HEK293 (cell line): Measurements from ENCODE around the gene GRM4.

Experiments used
- CTCF ChIA-PET: fragments of 350-600 bp; formaldehyde crosslinking; extraction: SDS; loops from one replicate; lab custom pipeline; 2021; ENCODE audit warnings: antibody characterized with exemption; lab: Yijun Ruan, JAX
- POLR2A ChIA-PET: fragments of 300-600 bp; formaldehyde crosslinking; extraction: SDS; loops from one replicate; lab custom pipeline; 2020; ENCODE audit warnings: antibody characterized with exemption, inconsistent platforms; lab: Yijun Ruan, JAX
- H3K27ac ChIP-seq: fragments of 200-500 bp; sonication (Bioruptor generic); 2 replicates; pipeline ENCODE4 v1.5.1; 2014; ENCODE audit warnings: low read depth, low read length, control low read depth, inconsistent platforms; ENCODE audit errors: extremely low read depth
- H3K36me3 ChIP-seq, 2 experiments: fragments of 200-500 bp in 1 of 2; sonication (Bioruptor generic) in 1 of 2; 1 replicate in 1 of 2; 2 replicates in 1 of 2; pipeline ENCODE4 v1.5.1; 2014 to 2017; ENCODE audit warnings: inconsistent platforms in 2 of 2, low read length in 2 of 2; ENCODE audit not compliant: control insufficient read depth in 2 of 2, insufficient read depth in 1 of 2
- H3K4me1 ChIP-seq: fragments of 200-500 bp; sonication (Bioruptor generic); 2 replicates; pipeline ENCODE4 v1.5.1; 2014; ENCODE audit warnings: mild to moderate bottlenecking, low read length, inconsistent platforms; ENCODE audit not compliant: control insufficient read depth, insufficient read depth
- H3K4me3 ChIP-seq: 2 replicates; pipeline ENCODE4 v1.5.1; 2011; ENCODE audit warnings: low read depth, mild to moderate bottlenecking, control low read depth, low read length, moderate library complexity
- H3K9me3 ChIP-seq: fragments of 200-500 bp; sonication (Bioruptor generic); 2 replicates; pipeline ENCODE4 v1.5.1; 2014; ENCODE audit warnings: low read depth, low read length, inconsistent platforms; ENCODE audit not compliant: control insufficient read depth, insufficient read depth
- BCL11A ChIP-seq: fragments of 450-650 bp; formaldehyde crosslinking; IDR thresholded peaks from 2 replicates; pipeline ENCODE4 v1.5.1; 2016; ENCODE audit warnings: low read depth, missing biosample characterization, missing genetic modification characterization
- FEZF1 ChIP-seq: fragments of 450-650 bp; formaldehyde crosslinking; IDR thresholded peaks from 2 replicates; pipeline ENCODE4 v1.5.1; 2016; ENCODE audit warnings: missing biosample characterization, missing genetic modification characterization
- GLI4 ChIP-seq: fragments of 450-650 bp; formaldehyde crosslinking; IDR thresholded peaks from 2 replicates; pipeline ENCODE4 v1.5.1; 2016; ENCODE audit warnings: missing biosample characterization, missing genetic modification characterization
- MEIS1 ChIP-seq: sonication (generic); formaldehyde crosslinking; IDR thresholded peaks from 2 replicates; pipeline ENCODE4 v1.8.1; 2022; ENCODE audit warnings: missing genetic modification reagents, mild to moderate bottlenecking, borderline replicate concordance
- PRDM1 ChIP-seq: fragments of 450-650 bp; formaldehyde crosslinking; IDR thresholded peaks from 2 replicates; pipeline ENCODE4; 2016; ENCODE audit warnings: missing biosample characterization, missing genetic modification characterization
- SALL2 ChIP-seq: fragments of 450-650 bp; formaldehyde crosslinking; IDR thresholded peaks from 2 replicates; pipeline ENCODE4 v1.5.0; 2017; ENCODE audit warnings: missing biosample characterization, mild to moderate bottlenecking, missing genetic modification characterization, borderline replicate concordance
- SP2 ChIP-seq: fragments of 450-650 bp; formaldehyde crosslinking; IDR thresholded peaks from 2 replicates; pipeline ENCODE4 v1.5.1; 2016; ENCODE audit warnings: missing biosample characterization, missing genetic modification characterization
- SP3 ChIP-seq: fragments of 450-650 bp; formaldehyde crosslinking; IDR thresholded peaks from 2 replicates; pipeline ENCODE4 v1.5.1; 2016; ENCODE audit warnings: missing biosample characterization, missing genetic modification characterization
- ZBTB20 ChIP-seq: fragments of 450-650 bp; formaldehyde crosslinking; IDR thresholded peaks from 2 replicates; pipeline ENCODE4 v1.5.1; 2016; ENCODE audit warnings: missing biosample characterization, missing genetic modification characterization
- ZFHX2 ChIP-seq: fragments of 450-650 bp; formaldehyde crosslinking; conservative IDR thresholded peaks from 2 replicates; pipeline ENCODE4 v1.5.1; 2016; ENCODE audit warnings: missing biosample characterization, missing genetic modification characterization
- ZFP3 ChIP-seq: fragments of 450-650 bp; formaldehyde crosslinking; IDR thresholded peaks from 2 replicates; pipeline ENCODE4 v1.5.1; 2016; ENCODE audit warnings: low read depth, missing biosample characterization, missing genetic modification characterization
- ZNF114 ChIP-seq: fragments of 450-650 bp; formaldehyde crosslinking; IDR thresholded peaks from 2 replicates; pipeline ENCODE4 v1.5.0; 2017; ENCODE audit warnings: missing biosample characterization, missing genetic modification characterization
- ZNF169 ChIP-seq: fragments of 450-650 bp; formaldehyde crosslinking; IDR thresholded peaks from 2 replicates; pipeline ENCODE4 v1.5.1; 2016; ENCODE audit warnings: missing biosample characterization, missing genetic modification characterization
- ZNF174 ChIP-seq: fragments of 450-650 bp; formaldehyde crosslinking; IDR thresholded peaks from 2 replicates; pipeline ENCODE4 v1.5.0; 2017; ENCODE audit warnings: missing biosample characterization, mild to moderate bottlenecking, missing genetic modification characterization
- ZNF175 ChIP-seq: fragments of 450-650 bp; formaldehyde crosslinking; IDR thresholded peaks from 2 replicates; pipeline ENCODE4 v1.5.1; 2016; ENCODE audit warnings: missing biosample characterization, missing genetic modification characterization
- ZNF18 ChIP-seq: fragments of 450-650 bp; formaldehyde crosslinking; IDR thresholded peaks from 2 replicates; pipeline ENCODE4 v1.5.1; 2016; ENCODE audit warnings: missing biosample characterization, missing genetic modification characterization
- ZNF211 ChIP-seq: fragments of 450-650 bp; formaldehyde crosslinking; IDR thresholded peaks from 2 replicates; pipeline ENCODE4 v1.5.1; 2016; ENCODE audit warnings: low read depth, missing biosample characterization, missing genetic modification characterization
- ZNF214 ChIP-seq: fragments of 450-650 bp; formaldehyde crosslinking; IDR thresholded peaks from 2 replicates; pipeline ENCODE4 v1.5.1; 2017; ENCODE audit warnings: missing biosample characterization, mild to moderate bottlenecking, missing genetic modification characterization, borderline replicate concordance
- ZNF248 ChIP-seq: fragments of 450-650 bp; formaldehyde crosslinking; IDR thresholded peaks from 2 replicates; pipeline ENCODE4 v1.5.1; 2017; ENCODE audit warnings: missing biosample characterization, missing genetic modification characterization
- ZNF311 ChIP-seq: fragments of 450-650 bp; formaldehyde crosslinking; IDR thresholded peaks from 2 replicates; pipeline ENCODE4 v1.5.1; 2017; ENCODE audit warnings: missing biosample characterization, missing genetic modification characterization, borderline replicate concordance
- ZNF514 ChIP-seq: fragments of 450-650 bp; formaldehyde crosslinking; IDR thresholded peaks from 2 replicates; pipeline ENCODE4 v1.5.1; 2016; ENCODE audit warnings: missing biosample characterization, missing genetic modification characterization
- ZNF530 ChIP-seq: fragments of 450-650 bp; formaldehyde crosslinking; IDR thresholded peaks from 2 replicates; pipeline ENCODE4 v1.5.1; 2016; ENCODE audit warnings: low read depth, missing biosample characterization, missing genetic modification characterization
- ZNF549 ChIP-seq: fragments of 450-650 bp; IDR thresholded peaks from 2 replicates; pipeline ENCODE4 v1.5.1; 2018; ENCODE audit warnings: missing biosample characterization, missing genetic modification characterization, mild to moderate bottlenecking, inconsistent platforms, moderate library complexity
- ZNF558 ChIP-seq: fragments of 450-650 bp; formaldehyde crosslinking; IDR thresholded peaks from 2 replicates; pipeline ENCODE4 v1.5.1; 2016; ENCODE audit warnings: missing biosample characterization, missing genetic modification characterization
- ZNF571 ChIP-seq: fragments of 450-650 bp; formaldehyde crosslinking; IDR thresholded peaks from 2 replicates; pipeline ENCODE4 v1.5.0; 2017; ENCODE audit warnings: missing biosample characterization, missing genetic modification characterization
- ZNF580 ChIP-seq: fragments of 450-650 bp; formaldehyde crosslinking; IDR thresholded peaks from 2 replicates; pipeline ENCODE4 v1.5.1; 2016; ENCODE audit warnings: missing biosample characterization, missing genetic modification characterization
- ZNF626 ChIP-seq: fragments of 450-650 bp; sonication (Bioruptor Pico); formaldehyde crosslinking; IDR thresholded peaks from 2 replicates; pipeline ENCODE4 v1.5.1; 2018; ENCODE audit warnings: missing biosample characterization, missing genetic modification characterization, inconsistent platforms
- ZNF639 ChIP-seq: fragments of 450-650 bp; formaldehyde crosslinking; IDR thresholded peaks from 2 replicates; pipeline ENCODE4 v1.5.1; 2016; ENCODE audit warnings: missing biosample characterization, missing genetic modification characterization
- ZNF658 ChIP-seq: fragments of 450-650 bp; formaldehyde crosslinking; IDR thresholded peaks from 2 replicates; pipeline ENCODE4; 2016; ENCODE audit warnings: missing biosample characterization, missing genetic modification characterization
- ZSCAN16 ChIP-seq: fragments of 450-650 bp; formaldehyde crosslinking; IDR thresholded peaks from 2 replicates; pipeline ENCODE4 v1.5.1; 2016; ENCODE audit warnings: missing biosample characterization, missing genetic modification characterization
- TF ChIP-seq, protein P1 (sequence below): IDR thresholded peaks from 2 replicates; pipeline ENCODE4 v1.6.1; 2011; ENCODE audit warnings: mild to moderate bottlenecking, low read depth, low read length, borderline replicate concordance
- TF ChIP-seq, protein P2 (sequence below): fragments of 450-650 bp; formaldehyde crosslinking; optimal IDR thresholded peaks from 2 replicates; pipeline ENCODE3; 2016; ENCODE audit warnings: missing biosample characterization, mild to moderate bottlenecking, missing genetic modification characterization

GRM4 gene

GRCh38 chr6:34071884-34072379, 74.0 kb downstream of the GRM4 start:
- ChIA-PET CTCF (no interaction called here), POLR2A (no interaction called here)
- Histone ChIP-seq H3K36me3 (no peaks in the 10 kb centered on the region), H3K4me1 (no peaks in the 10 kb centered on the region), H3K4me3 (no peak overlapping the region), H3K27ac (no peak overlapping the region), H3K9me3 (no peaks in the 10 kb centered on the region)
- TF ChIP-seq ZNF626 (tag by site-specific recombination) (no peak), ZNF558 (tag by site-specific recombination) (no peak), ZBTB20 (tag by site-specific recombination) (peak; percentile 13; the same call in 1 of the 2 replicates), ZNF169 (no peak), ZNF571 (tag by site-specific recombination) (peak; percentile 7; the same call in 1 of the 2 replicates), ZSCAN16 (tag by site-specific recombination) (0 out of 2 replicates have a peak, but pooled peaks have one; percentile 42), ZFP3 (no peak), SALL2 (tag by site-specific recombination) (peak; percentile 22; the same call in 1 of the 2 replicates), ZNF549 (no peak), ZNF211 (tag by site-specific recombination) (no peak), ZNF18 (peak; percentile 57), ZNF248 (tag by site-specific recombination) (0 out of 2 replicates have a peak, but pooled peaks have one; percentile 17), ZNF311 (tag by site-specific recombination) (0 out of 2 replicates have a peak, but pooled peaks have one; percentile 9), ZNF214 (no peak), ZNF514 (tag by site-specific recombination) (0 out of 2 replicates have a peak, but pooled peaks have one; percentile 23), MEIS1 (CRISPR knock-in tag) (no peak), ZNF530 (tag by site-specific recombination) (no peak), FEZF1 (tag by site-specific recombination) (no peak), ZFHX2 (tag by site-specific recombination) (no peak), ZNF175 (0 out of 2 replicates have a peak, but pooled peaks have one; percentile 25), ZNF580 (tag by site-specific recombination) (no peak), PRDM1 (no peak), GLI4 (tag by site-specific recombination) (no peak), SP2 (tag by site-specific recombination) (no peak), BCL11A (tag by site-specific recombination) (no peak), ZNF658 (0 out of 2 replicates have a peak, but pooled peaks have one; percentile 66), ZNF174 (tag by site-specific recombination) (no peak), SP3 (tag by site-specific recombination) (no peak), ZNF639 (tag by site-specific recombination) (0 out of 2 replicates have a peak, but pooled peaks have one; percentile 5), ZNF114 (tag by site-specific recombination) (peak; percentile 12; the same call in 1 of the 2 replicates)
- TF ChIP-seq, protein P1, sequence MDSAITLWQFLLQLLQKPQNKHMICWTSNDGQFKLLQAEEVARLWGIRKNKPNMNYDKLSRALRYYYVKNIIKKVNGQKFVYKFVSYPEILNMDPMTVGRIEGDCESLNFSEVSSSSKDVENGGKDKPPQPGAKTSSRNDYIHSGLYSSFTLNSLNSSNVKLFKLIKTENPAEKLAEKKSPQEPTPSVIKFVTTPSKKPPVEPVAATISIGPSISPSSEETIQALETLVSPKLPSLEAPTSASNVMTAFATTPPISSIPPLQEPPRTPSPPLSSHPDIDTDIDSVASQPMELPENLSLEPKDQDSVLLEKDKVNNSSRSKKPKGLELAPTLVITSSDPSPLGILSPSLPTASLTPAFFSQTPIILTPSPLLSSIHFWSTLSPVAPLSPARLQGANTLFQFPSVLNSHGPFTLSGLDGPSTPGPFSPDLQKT = no peak
- TF ChIP-seq, protein P2, sequence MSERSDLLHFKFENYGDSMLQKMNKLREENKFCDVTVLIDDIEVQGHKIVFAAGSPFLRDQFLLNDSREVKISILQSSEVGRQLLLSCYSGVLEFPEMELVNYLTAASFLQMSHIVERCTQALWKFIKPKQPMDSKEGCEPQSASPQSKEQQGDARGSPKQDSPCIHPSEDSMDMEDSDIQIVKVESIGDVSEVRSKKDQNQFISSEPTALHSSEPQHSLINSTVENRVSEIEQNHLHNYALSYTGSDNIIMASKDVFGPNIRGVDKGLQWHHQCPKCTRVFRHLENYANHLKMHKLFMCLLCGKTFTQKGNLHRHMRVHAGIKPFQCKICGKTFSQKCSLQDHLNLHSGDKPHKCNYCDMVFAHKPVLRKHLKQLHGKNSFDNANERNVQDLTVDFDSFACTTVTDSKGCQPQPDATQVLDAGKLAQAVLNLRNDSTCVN (tag by site-specific recombination) = peak; percentile 19
